ENCODE data around the gene HSD3B7.

Gene HSD3B7

DNA sequence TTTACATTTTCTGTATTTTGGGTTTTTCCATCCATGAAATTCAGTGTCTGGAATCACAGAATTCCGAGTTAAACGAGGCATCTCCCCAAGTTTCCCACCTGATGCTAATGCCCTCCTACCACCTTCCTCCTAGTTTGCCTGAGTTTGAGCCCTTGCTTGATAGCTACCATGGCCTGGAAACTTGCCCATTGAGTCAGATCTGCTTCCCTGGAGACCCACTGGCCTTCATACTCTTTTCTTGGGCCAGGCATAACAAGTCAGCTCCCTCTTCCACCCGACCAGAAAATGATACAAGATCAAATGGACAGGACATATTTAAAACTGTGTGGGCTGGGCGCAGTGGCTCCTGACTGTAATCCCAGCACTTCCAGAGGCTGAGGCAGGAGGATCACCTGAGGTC is 17.2 kb upstream of the HSD3B7 start:
- H3K4me3 ChIP-seq (replicated peaks; ENCODE audit: low read depth, low read length) = no peak overlapping the region
- no peaks in the 10 kb centered on the region for H3K27me3 ChIP-seq (replicated peaks; ENCODE audit: control insufficient read depth, insufficient read depth, low read length)
- peaks cover 42% of the 10 kb centered on the region for H3K36me3 ChIP-seq (ENCODE audit: control insufficient read depth, insufficient read depth, low read length)
- TF ChIP-seq, protein P1, sequence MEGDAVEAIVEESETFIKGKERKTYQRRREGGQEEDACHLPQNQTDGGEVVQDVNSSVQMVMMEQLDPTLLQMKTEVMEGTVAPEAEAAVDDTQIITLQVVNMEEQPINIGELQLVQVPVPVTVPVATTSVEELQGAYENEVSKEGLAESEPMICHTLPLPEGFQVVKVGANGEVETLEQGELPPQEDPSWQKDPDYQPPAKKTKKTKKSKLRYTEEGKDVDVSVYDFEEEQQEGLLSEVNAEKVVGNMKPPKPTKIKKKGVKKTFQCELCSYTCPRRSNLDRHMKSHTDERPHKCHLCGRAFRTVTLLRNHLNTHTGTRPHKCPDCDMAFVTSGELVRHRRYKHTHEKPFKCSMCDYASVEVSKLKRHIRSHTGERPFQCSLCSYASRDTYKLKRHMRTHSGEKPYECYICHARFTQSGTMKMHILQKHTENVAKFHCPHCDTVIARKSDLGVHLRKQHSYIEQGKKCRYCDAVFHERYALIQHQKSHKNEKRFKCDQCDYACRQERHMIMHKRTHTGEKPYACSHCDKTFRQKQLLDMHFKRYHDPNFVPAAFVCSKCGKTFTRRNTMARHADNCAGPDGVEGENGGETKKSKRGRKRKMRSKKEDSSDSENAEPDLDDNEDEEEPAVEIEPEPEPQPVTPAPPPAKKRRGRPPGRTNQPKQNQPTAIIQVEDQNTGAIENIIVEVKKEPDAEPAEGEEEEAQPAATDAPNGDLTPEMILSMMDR (IDR thresholded peaks at IDR 0.05; ENCODE audit: insufficient read depth, low read length, poor library complexity, severe bottlenecking) = no peak
- DNase-seq (ENCODE audit: extremely low read depth, insufficient read length) = no peak

DNA sequence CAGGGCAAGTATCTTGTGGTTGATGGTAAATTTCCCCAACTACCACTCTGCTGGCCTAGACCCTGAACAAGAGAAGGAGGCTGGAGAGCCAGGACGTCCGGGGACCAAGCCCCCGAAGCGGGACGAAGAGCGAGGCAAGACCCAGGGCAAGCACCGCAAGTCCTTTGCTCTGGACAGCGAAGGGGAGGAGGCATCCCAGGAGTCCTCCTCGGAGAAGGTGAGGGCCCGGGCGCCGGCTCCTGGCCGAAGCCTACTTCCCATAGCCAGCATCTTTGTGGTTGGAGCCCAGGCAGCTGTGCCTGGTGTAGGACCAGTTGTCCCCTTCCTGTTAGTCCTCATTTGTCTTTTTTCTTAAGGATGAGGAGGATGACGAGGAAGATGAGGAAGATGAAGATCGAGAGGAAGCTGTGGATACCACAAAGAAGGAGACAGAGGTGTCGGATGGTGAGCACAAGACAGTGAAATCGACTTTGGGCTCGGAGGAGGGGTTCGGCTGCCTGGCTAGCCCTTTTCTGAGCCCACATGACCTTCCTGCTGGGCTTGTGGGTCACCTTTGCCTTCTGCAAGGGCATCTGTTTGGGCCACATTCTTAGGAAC is 15.7 kb upstream of the HSD3B7 start:
- TF ChIP-seq, protein P1 (IDR thresholded peaks at IDR 0.05; ENCODE audit: insufficient read depth, low read length, poor library complexity, severe bottlenecking) = no peak
- DNase-seq (ENCODE audit: extremely low read depth, insufficient read length) = no peak
- Histone ChIP-seq H3K4me3 (replicated peaks; ENCODE audit: low read depth, low read length) (no peak overlapping the region), H3K36me3 (ENCODE audit: control insufficient read depth, insufficient read depth, low read length) (peaks cover 52% of the 10 kb centered on the region), H3K27me3 (replicated peaks; ENCODE audit: control insufficient read depth, insufficient read depth, low read length) (no peaks in the 10 kb centered on the region)

DNA sequence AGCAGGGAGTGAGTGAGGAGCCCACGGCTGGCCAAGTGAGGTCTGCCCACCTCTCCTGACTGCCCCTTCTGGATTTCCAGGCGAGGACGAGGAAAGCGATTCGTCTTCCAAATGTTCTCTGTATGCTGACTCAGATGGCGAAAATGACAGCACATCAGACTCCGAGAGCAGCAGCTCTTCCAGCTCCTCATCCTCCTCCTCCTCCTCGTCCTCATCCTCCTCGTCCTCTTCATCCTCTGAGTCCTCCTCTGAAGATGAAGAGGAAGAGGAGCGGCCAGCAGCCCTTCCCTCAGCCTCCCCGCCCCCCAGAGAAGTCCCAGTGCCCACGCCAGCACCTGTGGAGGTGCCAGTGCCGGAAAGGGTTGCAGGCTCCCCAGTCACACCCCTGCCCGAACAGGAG is 13.7 kb upstream of the HSD3B7 start:
- Histone ChIP-seq H3K4me3 (replicated peaks; ENCODE audit: low read depth, low read length) (no peak overlapping the region), H3K36me3 (ENCODE audit: control insufficient read depth, insufficient read depth, low read length) (peaks cover 48% of the 10 kb centered on the region), H3K27me3 (replicated peaks; ENCODE audit: control insufficient read depth, insufficient read depth, low read length) (no peaks in the 10 kb centered on the region)
- TF ChIP-seq, protein P1 (IDR thresholded peaks at IDR 0.05; ENCODE audit: insufficient read depth, low read length, poor library complexity, severe bottlenecking) = no peak
- DNase-seq (ENCODE audit: extremely low read depth, insufficient read length) = no peak

DNA sequence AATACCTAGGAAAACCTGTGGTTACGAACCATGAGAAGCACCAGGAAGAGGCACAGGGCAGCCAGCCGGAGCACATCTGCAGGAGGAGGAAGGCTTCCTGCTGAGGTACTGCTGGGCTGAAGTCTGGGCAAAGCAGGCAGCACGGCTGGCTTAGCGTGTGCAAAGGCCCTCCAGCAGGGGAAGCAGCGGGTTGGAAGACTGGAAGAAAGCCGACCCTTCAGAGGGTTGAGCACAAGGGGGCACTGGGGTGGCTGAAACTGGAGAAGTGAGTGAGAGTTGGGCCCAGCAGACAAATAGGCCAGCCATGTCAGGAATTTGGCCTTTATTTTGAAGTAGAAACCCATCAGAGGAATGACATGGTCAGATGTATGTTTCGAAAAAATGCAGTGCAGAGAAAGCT is 12.1 kb upstream of the HSD3B7 start:
- no peaks in the 10 kb centered on the region for H3K27me3 ChIP-seq (replicated peaks; ENCODE audit: control insufficient read depth, insufficient read depth, low read length)
- TF ChIP-seq, protein P1 (IDR thresholded peaks at IDR 0.05; ENCODE audit: insufficient read depth, low read length, poor library complexity, severe bottlenecking) = no peak
- peaks cover 44% of the 10 kb centered on the region for H3K36me3 ChIP-seq (ENCODE audit: control insufficient read depth, insufficient read depth, low read length)
- no peak for DNase-seq (ENCODE audit: extremely low read depth, insufficient read length)
- H3K4me3 ChIP-seq (replicated peaks; ENCODE audit: low read depth, low read length) = no peak overlapping the region

DNA sequence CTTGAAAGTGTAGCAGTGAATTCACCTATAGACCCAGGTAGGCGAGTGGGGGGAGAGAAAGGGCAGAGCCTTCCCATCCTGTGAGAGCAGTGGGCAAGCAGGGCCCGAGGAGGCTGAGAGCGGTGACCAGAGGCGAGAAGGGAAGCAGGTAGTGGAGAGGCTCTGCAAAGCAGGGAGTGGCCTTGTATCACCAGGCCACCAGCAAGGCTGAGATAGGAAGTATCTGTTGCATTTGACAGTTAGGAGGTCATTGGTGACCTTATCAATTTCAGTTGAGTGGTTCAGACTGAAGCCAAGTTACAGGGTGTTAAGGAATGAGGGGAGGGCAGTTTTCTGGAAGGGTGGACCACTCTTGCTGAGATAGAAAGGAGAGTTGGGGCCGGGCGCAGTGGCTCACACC is 10.7 kb upstream of the HSD3B7 start:
- no peak for DNase-seq (ENCODE audit: extremely low read depth, insufficient read length)
- TF ChIP-seq, protein P1 (IDR thresholded peaks at IDR 0.05; ENCODE audit: insufficient read depth, low read length, poor library complexity, severe bottlenecking) = no peak
- Histone ChIP-seq H3K27me3 (replicated peaks; ENCODE audit: control insufficient read depth, insufficient read depth, low read length) (no peaks in the 10 kb centered on the region), H3K36me3 (ENCODE audit: control insufficient read depth, insufficient read depth, low read length) (peaks cover 47% of the 10 kb centered on the region), H3K4me3 (replicated peaks; ENCODE audit: low read depth, low read length) (no peak overlapping the region)

DNA sequence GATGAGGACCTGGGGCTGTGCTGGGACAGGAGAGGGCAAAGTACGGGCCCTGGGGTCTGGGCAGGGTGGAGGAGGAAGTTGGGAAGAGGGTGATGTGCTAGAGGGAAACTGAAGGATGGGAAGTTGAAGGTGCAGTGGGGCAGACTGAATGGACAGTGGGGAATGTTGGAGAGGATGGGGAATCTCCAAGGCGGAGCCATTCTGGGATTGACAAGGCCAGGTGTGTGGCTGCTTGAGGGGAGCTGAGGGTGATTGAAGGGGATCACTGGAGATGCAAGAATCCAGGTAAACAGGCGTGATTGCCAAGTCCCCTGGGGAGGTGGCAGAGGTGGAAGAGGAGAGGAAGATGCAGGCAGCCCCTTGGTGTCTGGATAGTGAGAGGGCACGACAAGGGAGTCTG is 8.5 kb upstream of the HSD3B7 start:
- TF ChIP-seq, protein P1 (IDR thresholded peaks at IDR 0.05; ENCODE audit: insufficient read depth, low read length, poor library complexity, severe bottlenecking) = no peak
- Histone ChIP-seq H3K36me3 (ENCODE audit: control insufficient read depth, insufficient read depth, low read length) (peaks cover 43% of the 10 kb centered on the region), H3K27me3 (replicated peaks; ENCODE audit: control insufficient read depth, insufficient read depth, low read length) (no peaks in the 10 kb centered on the region), H3K4me3 (replicated peaks; ENCODE audit: low read depth, low read length) (no peak overlapping the region)
- no peak for DNase-seq (ENCODE audit: extremely low read depth, insufficient read length)
